Erythroblast (primary cell): ENCODE results near the gene CUX1.

Experiments
- GATA1 ChIP-seq: IDR thresholded peaks from 2 replicates; pipeline ENCODE4 v1.6.1; 2011; ENCODE audit warnings: low read depth, mild to moderate bottlenecking, control low read depth, low read length, moderate library complexity
- POLR2A ChIP-seq: IDR thresholded peaks from 2 replicates; pipeline ENCODE4 v1.6.1; 2011; ENCODE audit warnings: mild to moderate bottlenecking, low read length

- TF ChIP-seq POLR2A (no peak), GATA1 (no peak)
Measured at GRCh38 chr7:102012941-102013461, 195.6 kb downstream of the CUX1 start.
